ENCODE results near the gene STK11.

STK11 gene

DNA sequence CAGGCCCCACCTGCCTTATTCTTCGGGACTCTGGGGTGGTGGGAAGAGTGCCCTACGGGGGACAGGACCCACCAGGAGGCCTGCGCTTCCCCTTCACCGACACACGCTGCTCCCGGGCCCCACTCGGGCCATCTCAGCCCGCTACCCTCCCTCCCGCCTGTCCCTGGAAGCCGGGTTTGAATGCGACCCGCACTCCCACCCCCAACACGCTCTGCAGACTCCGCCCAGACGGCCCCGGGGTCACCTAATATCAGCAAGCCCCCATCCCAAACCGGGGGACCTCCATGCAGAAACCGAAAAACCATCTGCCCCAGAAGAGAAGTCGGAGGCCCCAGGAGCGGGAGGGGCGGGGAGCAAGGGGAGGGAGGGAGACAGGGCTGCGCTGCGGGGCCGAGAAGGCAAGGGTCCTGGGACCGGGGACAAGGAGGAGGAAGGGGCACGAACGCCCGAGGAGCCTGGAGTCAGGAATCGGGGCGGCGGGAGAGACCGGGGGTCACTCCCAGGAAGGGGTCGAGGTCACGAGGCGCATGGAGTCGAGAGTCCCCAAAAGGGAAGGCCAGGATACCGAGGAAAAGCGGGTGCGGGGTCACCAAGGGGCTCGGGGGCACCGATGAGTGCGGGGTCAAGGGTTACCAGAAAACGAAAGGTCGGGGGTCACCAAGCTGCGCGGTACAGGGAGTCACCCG, 32.3 kb upstream of the STK11 start:
- TF ChIP-seq, protein P1, sequence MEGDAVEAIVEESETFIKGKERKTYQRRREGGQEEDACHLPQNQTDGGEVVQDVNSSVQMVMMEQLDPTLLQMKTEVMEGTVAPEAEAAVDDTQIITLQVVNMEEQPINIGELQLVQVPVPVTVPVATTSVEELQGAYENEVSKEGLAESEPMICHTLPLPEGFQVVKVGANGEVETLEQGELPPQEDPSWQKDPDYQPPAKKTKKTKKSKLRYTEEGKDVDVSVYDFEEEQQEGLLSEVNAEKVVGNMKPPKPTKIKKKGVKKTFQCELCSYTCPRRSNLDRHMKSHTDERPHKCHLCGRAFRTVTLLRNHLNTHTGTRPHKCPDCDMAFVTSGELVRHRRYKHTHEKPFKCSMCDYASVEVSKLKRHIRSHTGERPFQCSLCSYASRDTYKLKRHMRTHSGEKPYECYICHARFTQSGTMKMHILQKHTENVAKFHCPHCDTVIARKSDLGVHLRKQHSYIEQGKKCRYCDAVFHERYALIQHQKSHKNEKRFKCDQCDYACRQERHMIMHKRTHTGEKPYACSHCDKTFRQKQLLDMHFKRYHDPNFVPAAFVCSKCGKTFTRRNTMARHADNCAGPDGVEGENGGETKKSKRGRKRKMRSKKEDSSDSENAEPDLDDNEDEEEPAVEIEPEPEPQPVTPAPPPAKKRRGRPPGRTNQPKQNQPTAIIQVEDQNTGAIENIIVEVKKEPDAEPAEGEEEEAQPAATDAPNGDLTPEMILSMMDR (IDR thresholded peaks at IDR 0.05; ENCODE audit: low read depth, low read length): no peak
- no peak for TF ChIP-seq EZH2phosphoT487 (IDR thresholded peaks at IDR 0.05; ENCODE audit: low read depth)
- Histone ChIP-seq H2AFZ (ENCODE audit: low read depth, low read length) (no peak overlapping the region), H3K4me2 (ENCODE audit: low read length) (peak overlapping the region; percentile 99), H3K27me3 (ENCODE audit: low read depth, low read length) (no peaks in the 10 kb centered on the region), H3K4me3 (ENCODE audit: low read length) (peak overlapping the region; percentile 99), H3K4me1 (ENCODE audit: low read length) (peaks cover 29% of the 10 kb centered on the region), H4K20me1 (ENCODE audit: insufficient read depth, low read length) (peaks cover 42% of the 10 kb centered on the region), H3K79me2 (ENCODE audit: low read length) (peaks cover 58% of the 10 kb centered on the region), H3K36me3 (replicated peaks; ENCODE audit: low read depth, low read length) (peaks cover 16% of the 10 kb centered on the region), H3K9me3 (ENCODE audit: insufficient read depth, low read length) (no peaks in the 10 kb centered on the region), H3K9ac (ENCODE audit: low read length) (peak overlapping the region; percentile 100), H3K27ac (ENCODE audit: low read length) (peak overlapping the region; percentile 72)

DNA sequence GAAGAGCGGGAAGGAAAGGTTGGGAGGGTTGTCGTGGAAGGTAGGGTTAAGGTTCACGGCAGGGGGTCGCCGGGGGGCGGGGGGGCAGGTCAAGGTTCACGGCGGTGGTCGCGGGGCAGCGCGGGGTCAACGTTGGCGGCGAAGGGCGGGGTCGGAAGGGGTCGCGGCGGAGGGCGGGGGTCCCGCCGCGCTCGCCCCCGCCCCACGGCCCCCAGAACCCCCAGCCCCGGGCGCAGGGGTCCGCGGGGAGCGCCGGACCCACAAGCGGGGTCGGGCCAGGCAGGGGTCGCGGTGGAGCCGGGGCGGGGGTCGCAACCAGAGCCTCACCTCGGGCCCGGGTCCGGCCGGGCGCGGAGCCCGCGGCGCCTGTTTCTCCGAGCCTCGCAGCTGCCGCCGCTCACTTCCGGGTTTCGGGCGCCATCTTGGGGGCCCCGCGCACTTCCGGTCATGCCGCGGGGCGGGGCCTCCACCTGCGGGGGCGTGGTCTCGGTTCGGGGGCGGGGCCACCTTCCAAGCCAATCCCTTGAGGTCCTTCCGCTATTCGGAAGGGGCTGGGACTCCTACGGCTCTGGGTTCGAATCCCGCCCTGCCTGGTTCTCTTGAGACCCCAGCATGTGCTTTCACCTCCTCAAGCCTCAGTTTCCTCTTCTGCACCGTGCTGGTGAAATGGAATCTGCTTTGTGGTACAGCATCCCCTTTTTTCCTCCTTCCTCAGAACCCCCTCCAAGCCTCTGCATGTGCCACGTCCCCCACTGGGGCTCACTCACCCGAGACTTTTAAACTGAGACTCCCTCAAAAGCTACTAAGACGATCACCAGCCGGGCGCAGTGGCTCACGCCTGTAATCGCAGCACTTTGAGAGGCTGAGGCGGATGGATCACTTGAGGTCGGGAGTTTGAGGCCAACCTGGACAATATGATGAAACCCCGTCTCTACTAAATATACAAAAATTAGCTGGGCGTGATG, 31.5 kb upstream of the STK11 start, which contains the start of gene SBNO2:
TSS of gene SBNO2 (minus strand) at position 424 of the 965 bp plus-strand sequence. CDS start 19,992 bp downstream, outside the sequence.
- TF ChIP-seq, protein P1 (IDR thresholded peaks at IDR 0.05; ENCODE audit: low read depth, low read length): no peak
- no peak for TF ChIP-seq EZH2phosphoT487 (IDR thresholded peaks at IDR 0.05; ENCODE audit: low read depth)
- Histone ChIP-seq H3K27me3 (ENCODE audit: low read depth, low read length) (no peaks in the 10 kb centered on the region), H3K4me1 (ENCODE audit: low read length) (peaks cover 29% of the 10 kb centered on the region), H3K4me3 (ENCODE audit: low read length) (peak within 1 kb of the TSS; percentile 99), H3K79me2 (ENCODE audit: low read length) (peaks cover 50% of the 10 kb centered on the region), H3K9ac (ENCODE audit: low read length) (peak within 1 kb of the TSS; percentile 100), H3K36me3 (replicated peaks; ENCODE audit: low read depth, low read length) (peaks cover 11% of the 10 kb centered on the region), H2AFZ (ENCODE audit: low read depth, low read length) (peak within 1 kb of the TSS; percentile 27), H3K9me3 (ENCODE audit: insufficient read depth, low read length) (no peaks in the 10 kb centered on the region), H4K20me1 (ENCODE audit: insufficient read depth, low read length) (peaks cover 33% of the 10 kb centered on the region), H3K4me2 (ENCODE audit: low read length) (peak within 1 kb of the TSS; percentile 99), H3K27ac (ENCODE audit: low read length) (peak within 1 kb of the TSS; percentile 72)

DNA sequence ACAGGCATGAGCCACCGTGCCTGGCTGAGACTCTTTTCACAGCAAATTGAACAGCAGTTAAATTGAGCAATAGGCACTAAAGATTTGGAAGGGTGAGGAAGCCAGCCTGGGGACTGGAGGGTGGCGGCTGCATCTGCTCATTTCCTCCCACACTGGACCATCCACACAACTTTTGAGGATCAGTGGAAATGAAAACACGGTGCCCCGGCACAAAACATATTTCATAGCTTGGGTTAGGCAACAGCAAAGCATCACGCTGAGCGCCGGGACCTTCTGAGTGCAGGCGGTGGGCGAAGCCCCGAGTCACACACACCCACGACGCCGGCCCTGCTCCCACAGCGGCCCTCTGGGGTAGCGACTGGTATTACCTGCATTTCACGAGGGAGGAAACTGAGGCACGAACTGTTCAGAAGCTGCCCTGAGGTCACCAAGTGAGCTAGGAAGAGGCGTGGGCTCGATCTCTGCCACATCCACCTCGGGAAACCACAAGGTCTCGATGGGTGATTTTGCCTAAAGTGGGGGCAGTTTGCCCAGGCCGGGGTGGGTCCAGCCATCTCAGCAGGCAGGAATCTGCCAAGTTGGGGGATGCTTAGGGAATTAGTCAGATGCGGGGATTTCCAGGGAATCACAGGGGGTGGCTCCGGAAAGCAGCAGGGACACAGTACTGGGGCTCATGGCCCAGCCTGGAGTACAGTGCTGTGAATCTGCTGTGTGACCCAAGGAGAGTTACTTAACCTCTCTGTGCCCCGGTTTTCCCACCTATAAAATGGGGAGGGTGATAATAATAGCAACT, 28.1 kb upstream of the STK11 start:
- Histone ChIP-seq H3K36me3 (replicated peaks; ENCODE audit: low read depth, low read length) (no peaks in the 10 kb centered on the region), H3K79me2 (ENCODE audit: low read length) (peaks cover 16% of the 10 kb centered on the region), H3K9ac (ENCODE audit: low read length) (no peak overlapping the region), H3K9me3 (ENCODE audit: insufficient read depth, low read length) (no peaks in the 10 kb centered on the region), H3K4me2 (ENCODE audit: low read length) (no peak overlapping the region), H4K20me1 (ENCODE audit: insufficient read depth, low read length) (peaks cover under 1% of the 10 kb centered on the region; the same call in 1 of the 2 replicates), H3K4me3 (ENCODE audit: low read length) (no peak overlapping the region), H3K27ac (ENCODE audit: low read length) (no peak overlapping the region), H3K27me3 (ENCODE audit: low read depth, low read length) (no peaks in the 10 kb centered on the region), H2AFZ (ENCODE audit: low read depth, low read length) (no peak overlapping the region), H3K4me1 (ENCODE audit: low read length) (peaks cover 37% of the 10 kb centered on the region)
- TF ChIP-seq, protein P1 (IDR thresholded peaks at IDR 0.05; ENCODE audit: low read depth, low read length): no peak
- TF ChIP-seq EZH2phosphoT487 (IDR thresholded peaks at IDR 0.05; ENCODE audit: low read depth): no peak
